Thyroid gland (tissue), 4 donors: ENCODE data around the gene TK1.

Experiments
- CTCF ChIP-seq, 6 experiments: fragments of 200-600 bp in 3 of 6; fragments of 450-650 bp in 3 of 6; sonication (generic) in 3 of 6; IDR thresholded peaks; one replicate each; pipeline ENCODE4 v1.5.1; 2016 to 2019; ENCODE audit warnings: antibody characterized with exemption in 6 of 6, mild to moderate bottlenecking in 2 of 6, inconsistent platforms in 1 of 6, moderate library complexity in 1 of 6
- POLR2A ChIP-seq, 2 donors: fragments of 450-650 bp; IDR thresholded peaks; one replicate each; pipeline ENCODE4 v1.6.1; 2017; ENCODE audit warnings: antibody characterized with exemption in 2 of 2, mild to moderate bottlenecking in 2 of 2, moderate library complexity in 1 of 2

GRCh38 chr17:78133971-78134898 lies 52.6 kb downstream of the TK1 start:
- TF ChIP-seq CTCF (IDR thresholded peaks at IDR 0.05) (peak in 3 of 6 experiments; percentile 27 to 36 (median 31)), POLR2A (IDR thresholded peaks at IDR 0.05) (no peak)
